Subcutaneous abdominal adipose tissue (tissue), 5 donors: ENCODE results near the gene LRRC1.

Source experiments
- H3K27ac ChIP-seq: one replicate; pipeline ENCODE4 v1.7.0; 2013; ENCODE audit warnings: low read depth, mild to moderate bottlenecking, inconsistent platforms, low read length, moderate library complexity
- H3K27me3 ChIP-seq, 5 donors: one replicate each; pipeline ENCODE4 v1.7.0; 2013; ENCODE audit warnings: low read length in 5 of 5, inconsistent platforms in 1 of 5; ENCODE audit not compliant: control insufficient read depth in 5 of 5, insufficient read depth in 4 of 5
- H3K36me3 ChIP-seq, 5 donors: one replicate each; pipeline ENCODE4 v1.7.0; 2013; ENCODE audit warnings: low read length in 5 of 5; ENCODE audit not compliant: control insufficient read depth in 5 of 5, insufficient read depth in 5 of 5
- H3K4me1 ChIP-seq, 5 donors: one replicate each; pipeline ENCODE4 v1.7.0; 2013; ENCODE audit warnings: low read length in 5 of 5, mild to moderate bottlenecking in 3 of 5, moderate library complexity in 1 of 5; ENCODE audit not compliant: control insufficient read depth in 5 of 5, insufficient read depth in 5 of 5
- H3K4me3 ChIP-seq, 5 donors: one replicate each; pipeline ENCODE4 v1.7.0; 2013; ENCODE audit warnings: low read length in 5 of 5, low read depth in 1 of 5
- H3K9ac ChIP-seq, 5 donors: one replicate each; pipeline ENCODE4 v1.7.0; 2013; ENCODE audit warnings: low read length in 5 of 5, mild to moderate bottlenecking in 4 of 5, moderate library complexity in 3 of 5
- H3K9me3 ChIP-seq, 5 donors: one replicate each; pipeline ENCODE4 v1.7.0; 2013; ENCODE audit warnings: low read length in 5 of 5; ENCODE audit not compliant: control insufficient read depth in 5 of 5
- donor health status: healthy.
- donor health status: healthy.
- donor health status: healthy.
- donor health status: healthy.
- donor health status: healthy.

LRRC1 gene

GRCh38 chr6:53854843-53855567 is 60.2 kb downstream of the LRRC1 start:
- no peak overlapping the region for H3K9ac ChIP-seq
- H3K36me3 ChIP-seq: no peaks in the 10 kb centered on the region
- no peaks in the 10 kb centered on the region for H3K9me3 ChIP-seq
- H3K4me1 ChIP-seq: peaks cover 0 to 19% (median 0%) of the 10 kb centered on the region in 5 donors
- no peaks in the 10 kb centered on the region for H3K27me3 ChIP-seq
- H3K4me3 ChIP-seq: no peak overlapping the region
- H3K27ac ChIP-seq: no peak overlapping the region

GRCh38 chr6:53855940-53856339 is 61.1 kb downstream of the LRRC1 start:
- no peak overlapping the region for H3K4me3 ChIP-seq
- no peaks in the 10 kb centered on the region for H3K27me3 ChIP-seq
- no peaks in the 10 kb centered on the region for H3K9me3 ChIP-seq
- no peak overlapping the region for H3K9ac ChIP-seq
- H3K36me3 ChIP-seq: no peaks in the 10 kb centered on the region
- H3K4me1 ChIP-seq: peaks cover 0 to 19% (median 0%) of the 10 kb centered on the region in 5 donors
- no peak overlapping the region for H3K27ac ChIP-seq

GRCh38 chr6:53857318-53858094 is 62.7 kb downstream of the LRRC1 start:
- peaks cover 0 to 19% (median 0%) of the 10 kb centered on the region in 5 donors for H3K4me1 ChIP-seq
- no peaks in the 10 kb centered on the region for H3K36me3 ChIP-seq
- no peaks in the 10 kb centered on the region for H3K9me3 ChIP-seq
- no peak overlapping the region for H3K9ac ChIP-seq
- no peak overlapping the region for H3K4me3 ChIP-seq
- H3K27me3 ChIP-seq: no peaks in the 10 kb centered on the region
- H3K27ac ChIP-seq: no peak overlapping the region

GRCh38 chr6:53858196-53858595 is 63.4 kb downstream of the LRRC1 start:
- H3K9me3 ChIP-seq: no peaks in the 10 kb centered on the region
- H3K27ac ChIP-seq: no peak overlapping the region
- H3K4me1 ChIP-seq: peaks cover 0 to 19% (median 0%) of the 10 kb centered on the region in 5 donors
- no peak overlapping the region for H3K9ac ChIP-seq
- no peak overlapping the region for H3K4me3 ChIP-seq
- no peaks in the 10 kb centered on the region for H3K27me3 ChIP-seq
- no peaks in the 10 kb centered on the region for H3K36me3 ChIP-seq

- Histone ChIP-seq H3K4me1 (peaks cover 0 to 19% (median 0%) of the 10 kb centered on the region in 5 donors), H3K9ac (no peak overlapping the region), H3K36me3 (no peaks in the 10 kb centered on the region), H3K27me3 (no peaks in the 10 kb centered on the region), H3K9me3 (no peaks in the 10 kb centered on the region), H3K27ac (no peak overlapping the region), H3K4me3 (no peak overlapping the region)
Observed at GRCh38 chr6:53858913-53859312, 64.1 kb downstream of the LRRC1 start.

- H3K27me3 ChIP-seq: no peaks in the 10 kb centered on the region
- no peak overlapping the region for H3K27ac ChIP-seq
- H3K4me1 ChIP-seq: peaks cover 0 to 15% (median 0%) of the 10 kb centered on the region in 5 donors
Observed at GRCh38 chr6:53860511-53860910, 65.7 kb downstream of the LRRC1 start.

GRCh38 chr6:53861518-53861917 is 66.7 kb downstream of the LRRC1 start:
- H3K27me3 ChIP-seq: no peaks in the 10 kb centered on the region
- H3K27ac ChIP-seq: no peak overlapping the region
- H3K9me3 ChIP-seq: no peaks in the 10 kb centered on the region
- H3K36me3 ChIP-seq: no peaks in the 10 kb centered on the region
- peaks cover 0 to 13% (median 0%) of the 10 kb centered on the region in 5 donors for H3K4me1 ChIP-seq
- H3K4me3 ChIP-seq: no peak overlapping the region
- H3K9ac ChIP-seq: no peak overlapping the region

More at GRCh38 chr6:53860511-53860910, 65.7 kb downstream of the LRRC1 start:
- no peak overlapping the region for H3K4me3 ChIP-seq
- H3K9me3 ChIP-seq: no peaks in the 10 kb centered on the region
- H3K36me3 ChIP-seq: no peaks in the 10 kb centered on the region
- H3K9ac ChIP-seq: no peak overlapping the region

- no peak overlapping the region for H3K27ac ChIP-seq
- H3K36me3 ChIP-seq: no peaks in the 10 kb centered on the region
- H3K9me3 ChIP-seq: no peaks in the 10 kb centered on the region
- no peaks in the 10 kb centered on the region for H3K27me3 ChIP-seq
- H3K4me3 ChIP-seq: no peak overlapping the region
- H3K4me1 ChIP-seq: peaks cover 0 to 4% (median 0%) of the 10 kb centered on the region in 5 donors
- H3K9ac ChIP-seq: no peak overlapping the region
Observed at GRCh38 chr6:53862662-53863462, 68.1 kb downstream of the LRRC1 start.

- H3K27ac ChIP-seq: no peak overlapping the region
- H3K27me3 ChIP-seq: no peaks in the 10 kb centered on the region
- H3K4me3 ChIP-seq: no peak overlapping the region
- H3K36me3 ChIP-seq: no peaks in the 10 kb centered on the region
- H3K4me1 ChIP-seq: no peaks in the 10 kb centered on the region
- no peak overlapping the region for H3K9ac ChIP-seq
- no peaks in the 10 kb centered on the region for H3K9me3 ChIP-seq
Observed at GRCh38 chr6:53864781-53865180, 70.0 kb downstream of the LRRC1 start.

GRCh38 chr6:53866226-53866625 is 71.4 kb downstream of the LRRC1 start:
- H3K27me3 ChIP-seq: no peaks in the 10 kb centered on the region
- H3K9ac ChIP-seq: no peak overlapping the region
- H3K4me1 ChIP-seq: no peaks in the 10 kb centered on the region
- no peaks in the 10 kb centered on the region for H3K9me3 ChIP-seq
- no peaks in the 10 kb centered on the region for H3K36me3 ChIP-seq
- H3K27ac ChIP-seq: no peak overlapping the region
- no peak overlapping the region for H3K4me3 ChIP-seq
